8988T (cell line): ENCODE results near the gene PSTK.
A peak's percentile ranks its signal among the peaks of the same experiment; 100 is the strongest.

Experiments
- DNase-seq: peaks from one replicate; pipeline ENCODE4 v3.0.0; 2011

The PSTK gene

GRCh38 chr10:122993797-122994336 is 13.7 kb downstream of the PSTK start:
- no peak for DNase-seq

- DNase-seq = no peak
Observed at GRCh38 chr10:122995936-122996335, 15.7 kb downstream of the PSTK start.

GRCh38 chr10:122997864-122998263 is 17.7 kb downstream of the PSTK start:
- DNase-seq = no peak

- DNase-seq = no peak
Observed at GRCh38 chr10:122998360-122998917, 18.2 kb downstream of the PSTK start.

GRCh38 chr10:122998934-122999333 is 18.7 kb downstream of the PSTK start:
- no peak for DNase-seq

GRCh38 chr10:122999347-122999746 is 19.1 kb downstream of the PSTK start:
- DNase-seq = no peak

GRCh38 chr10:123000155-123000554 is 20.0 kb downstream of the PSTK start:
- DNase-seq = no peak

- no peak for DNase-seq
Observed at GRCh38 chr10:123001370-123001769, 21.2 kb downstream of the PSTK start.

GRCh38 chr10:123004298-123004697 is 24.1 kb downstream of the PSTK start:
- no peak for DNase-seq

GRCh38 chr10:123007558-123008354 is 27.6 kb downstream of the PSTK start:
- DNase-seq = no peak

GRCh38 chr10:123008355-123009104 is 28.3 kb downstream of the PSTK start, which contains the start of the genes ACADSB and IKZF5:
Gene ACADSB (plus strand): TSS chr10:123009006. CDS start chr10:123009030, 24 bp downstream.
Gene IKZF5 (minus strand): TSS chr10:123008795. CDS start chr10:122998625, 10,170 bp downstream.
- peak; percentile 96 for DNase-seq

- DNase-seq = no peak
Observed at GRCh38 chr10:123009105-123009820, 29.1 kb downstream of the PSTK start.

- DNase-seq = no peak
Observed at GRCh38 chr10:123011987-123012386, 31.8 kb downstream of the PSTK start.

- DNase-seq = no peak
Observed at GRCh38 chr10:123013456-123014419, 33.5 kb downstream of the PSTK start.

GRCh38 chr10:123014772-123015171 is 34.6 kb downstream of the PSTK start:
- DNase-seq = no peak

GRCh38 chr10:123016228-123016627 is 36.0 kb downstream of the PSTK start:
- DNase-seq = no peak

- DNase-seq = no peak
Observed at GRCh38 chr10:123017421-123018165, 37.4 kb downstream of the PSTK start.

- no peak for DNase-seq
Observed at GRCh38 chr10:123018531-123018930, 38.3 kb downstream of the PSTK start.

GRCh38 chr10:123019264-123019663 is 39.1 kb downstream of the PSTK start:
- no peak for DNase-seq

GRCh38 chr10:123019941-123020703 is 39.9 kb downstream of the PSTK start:
- no peak for DNase-seq
